NOMO-1 (cell line): ENCODE data around the gene ARHGAP36.

Experiments
- DNase-seq, 2 experiments: peaks; one replicate each; lab custom pipeline; 2025; ENCODE audit not compliant: unreplicated experiment in 2 of 2; lab: John Stamatoyannopoulos, UW

ARHGAP36 gene, protein sequence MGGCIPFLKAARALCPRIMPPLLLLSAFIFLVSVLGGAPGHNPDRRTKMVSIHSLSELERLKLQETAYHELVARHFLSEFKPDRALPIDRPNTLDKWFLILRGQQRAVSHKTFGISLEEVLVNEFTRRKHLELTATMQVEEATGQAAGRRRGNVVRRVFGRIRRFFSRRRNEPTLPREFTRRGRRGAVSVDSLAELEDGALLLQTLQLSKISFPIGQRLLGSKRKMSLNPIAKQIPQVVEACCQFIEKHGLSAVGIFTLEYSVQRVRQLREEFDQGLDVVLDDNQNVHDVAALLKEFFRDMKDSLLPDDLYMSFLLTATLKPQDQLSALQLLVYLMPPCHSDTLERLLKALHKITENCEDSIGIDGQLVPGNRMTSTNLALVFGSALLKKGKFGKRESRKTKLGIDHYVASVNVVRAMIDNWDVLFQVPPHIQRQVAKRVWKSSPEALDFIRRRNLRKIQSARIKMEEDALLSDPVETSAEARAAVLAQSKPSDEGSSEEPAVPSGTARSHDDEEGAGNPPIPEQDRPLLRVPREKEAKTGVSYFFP

DNA sequence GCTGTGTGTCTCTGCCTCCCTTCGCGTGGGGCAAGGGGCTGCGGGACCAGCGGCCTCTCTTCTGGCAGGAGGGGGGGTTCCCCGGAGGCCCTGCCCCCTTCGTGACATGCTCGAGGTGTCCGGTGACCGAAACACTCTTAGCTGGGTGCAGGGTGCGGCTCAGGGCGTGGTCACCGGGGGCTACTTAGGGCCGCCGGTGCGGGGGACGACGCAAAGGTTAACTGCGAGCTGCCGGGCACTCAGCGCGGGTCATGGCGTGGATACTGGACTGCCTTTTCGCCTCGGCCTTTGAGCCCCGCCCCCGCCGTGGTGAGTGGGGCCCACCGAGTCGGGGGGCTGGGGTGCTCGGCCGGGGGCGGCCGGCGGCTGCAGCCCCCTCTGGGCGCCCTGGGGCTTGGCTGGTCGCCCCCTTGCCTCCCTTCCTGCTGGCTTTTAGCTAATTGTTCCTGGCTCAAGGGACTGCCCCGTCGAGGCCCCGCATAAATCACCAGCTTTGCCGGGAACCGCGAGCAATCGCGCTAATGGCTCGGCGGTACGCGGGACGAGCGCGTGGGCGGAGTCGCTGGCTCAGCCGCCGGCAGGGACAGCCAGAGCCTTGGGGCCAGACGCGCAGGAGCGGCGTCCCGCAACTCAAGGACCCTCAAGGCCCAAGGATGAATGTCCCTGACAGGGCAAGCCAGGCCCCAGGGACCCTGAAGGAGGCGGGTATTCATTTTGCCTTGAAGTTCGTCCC, at the start of gene ARHGAP36:
ARHGAP36 (plus strand) TSS at position 211 of the 733 bp plus-strand sequence. CDS start 23,320 bp downstream, outside the sequence.
- no peak for DNase-seq

DNA sequence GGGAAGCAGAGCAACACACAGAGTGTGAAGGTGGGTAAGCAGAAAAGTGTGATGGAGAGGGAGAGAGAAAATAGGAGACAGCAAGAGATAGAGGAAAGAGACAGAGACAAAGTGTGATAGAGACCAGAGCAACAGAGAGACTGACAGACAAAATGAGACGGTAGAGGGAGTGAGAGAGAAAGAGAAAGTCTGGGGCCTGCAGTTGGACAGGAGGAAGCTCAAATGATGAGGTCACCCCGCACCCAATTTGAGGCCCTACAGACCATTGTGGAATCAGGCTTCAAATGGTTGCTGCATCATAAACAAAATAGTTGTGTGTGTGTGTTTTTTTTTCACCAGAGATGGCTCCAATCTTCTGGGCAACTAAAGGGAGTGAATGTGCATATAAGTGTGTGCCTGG, 48.0 kb upstream of the ARHGAP36 start:
- DNase-seq, result no peak

DNA sequence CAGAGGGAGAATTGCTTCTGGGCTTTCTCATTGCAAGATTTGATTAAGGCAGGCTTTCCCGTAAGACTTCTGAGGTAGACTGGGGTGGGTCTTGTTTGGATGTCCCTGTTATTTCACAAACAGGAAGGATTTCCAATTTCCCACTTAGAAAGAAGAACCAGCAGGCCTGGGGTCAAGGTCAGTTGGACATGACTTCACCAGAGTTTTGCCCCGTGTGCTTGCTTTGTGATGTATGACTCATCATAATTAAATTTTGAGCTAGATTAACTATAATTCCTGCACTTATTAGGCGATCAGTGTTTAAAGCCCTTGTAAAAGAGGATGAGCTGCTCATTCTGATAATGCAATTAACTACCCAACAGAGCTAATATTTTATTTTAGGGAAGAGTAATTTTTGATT, 32.8 kb upstream of the ARHGAP36 start:
- DNase-seq, result no peak

DNA sequence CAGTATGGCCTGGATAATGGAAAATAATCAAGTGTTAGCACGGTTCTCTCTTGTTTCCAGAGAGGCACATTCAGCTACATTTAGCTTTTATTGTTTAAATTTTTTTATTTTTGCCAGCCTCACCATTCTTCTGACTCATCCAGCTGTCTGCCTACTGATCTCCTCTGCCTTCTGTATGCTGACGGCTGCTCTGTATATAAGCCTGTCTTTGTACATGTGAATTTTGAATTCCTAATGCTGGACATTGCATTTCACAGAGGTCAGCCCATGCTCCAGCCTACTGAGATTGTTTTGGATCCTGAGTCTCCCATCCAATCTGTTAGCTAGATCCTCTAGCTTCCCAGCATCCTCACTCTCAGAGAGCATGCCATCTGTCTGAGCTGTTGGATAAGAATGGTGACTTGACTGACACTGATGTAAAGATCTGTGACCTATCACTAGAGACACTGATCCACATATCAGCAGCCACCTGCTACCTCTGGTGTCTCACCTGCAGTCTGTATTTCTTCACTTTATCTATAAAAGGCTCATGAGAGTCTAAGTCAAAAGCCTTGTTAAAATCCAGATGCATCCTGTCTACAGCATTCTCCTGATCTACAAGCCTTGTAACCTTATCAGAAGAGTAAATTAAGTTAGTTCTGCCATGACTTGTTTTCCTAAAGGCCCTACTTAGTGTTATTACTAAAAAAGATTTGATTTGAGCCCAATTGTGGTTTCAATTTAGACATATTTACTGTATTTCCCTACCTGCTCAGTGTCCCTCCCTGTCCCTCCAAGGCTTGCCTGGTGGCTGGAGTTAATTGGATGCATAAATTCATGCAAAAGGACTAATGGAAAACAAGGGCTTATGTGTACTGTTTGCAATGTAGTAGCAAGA, 25.6 kb upstream of the ARHGAP36 start:
- no peak for DNase-seq

DNA sequence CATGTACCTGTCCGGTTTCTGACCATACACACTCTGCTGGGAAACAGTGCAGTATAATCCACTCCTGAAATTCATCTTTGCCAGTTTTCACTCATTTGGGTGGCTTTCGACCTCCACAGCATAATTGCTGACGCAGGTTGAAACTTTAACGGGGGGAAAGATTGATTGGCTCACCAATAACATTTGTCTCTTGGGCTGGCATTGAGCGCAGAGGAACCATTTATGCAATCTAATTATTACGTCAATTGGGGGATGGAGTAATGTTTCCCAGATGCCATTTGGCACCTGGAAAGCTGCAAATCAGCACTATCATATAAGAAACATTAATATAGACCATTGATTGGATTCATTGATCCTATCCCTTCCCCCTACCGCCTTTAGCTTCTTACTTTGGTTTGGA, 24.1 kb upstream of the ARHGAP36 start:
- no peak for DNase-seq

DNA sequence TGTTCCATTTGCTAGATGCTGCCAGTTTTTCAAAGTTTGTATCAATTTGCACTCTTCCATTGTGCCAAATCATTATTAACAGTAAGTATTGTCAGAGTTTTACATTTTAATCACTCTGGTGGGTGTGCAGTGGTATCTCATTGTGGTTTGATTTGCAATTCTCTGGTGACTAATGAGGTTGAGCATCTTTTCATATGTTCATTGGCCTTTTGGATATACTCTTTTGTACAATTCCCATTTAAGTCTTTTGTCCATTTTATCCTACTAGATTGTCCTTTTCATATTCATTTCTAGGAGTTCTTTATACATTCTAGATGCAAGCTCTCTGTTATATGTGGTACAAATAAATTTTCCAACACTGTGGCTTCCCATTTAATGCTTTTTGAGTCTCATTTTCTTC, 17.4 kb upstream of the ARHGAP36 start:
- no peak for DNase-seq

DNA sequence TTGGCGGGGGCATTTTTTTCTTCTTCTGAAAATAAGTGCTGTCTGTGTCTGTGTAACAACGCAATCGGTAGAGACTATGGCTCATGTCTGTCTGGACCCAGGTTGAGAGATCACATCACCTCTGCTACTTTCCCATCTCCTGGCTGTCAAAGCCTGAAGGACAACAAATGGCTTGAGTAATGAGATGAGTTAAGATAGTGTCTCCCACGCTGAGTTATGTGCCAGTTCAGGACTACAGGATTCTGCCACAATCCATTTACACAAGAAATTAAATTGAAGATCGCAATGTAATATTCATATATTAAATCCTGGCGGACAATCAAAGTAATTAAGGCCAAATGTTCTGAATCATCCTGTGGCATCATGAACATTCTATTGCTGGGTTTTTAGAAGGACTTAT, 16.5 kb upstream of the ARHGAP36 start:
- DNase-seq, result no peak

DNA sequence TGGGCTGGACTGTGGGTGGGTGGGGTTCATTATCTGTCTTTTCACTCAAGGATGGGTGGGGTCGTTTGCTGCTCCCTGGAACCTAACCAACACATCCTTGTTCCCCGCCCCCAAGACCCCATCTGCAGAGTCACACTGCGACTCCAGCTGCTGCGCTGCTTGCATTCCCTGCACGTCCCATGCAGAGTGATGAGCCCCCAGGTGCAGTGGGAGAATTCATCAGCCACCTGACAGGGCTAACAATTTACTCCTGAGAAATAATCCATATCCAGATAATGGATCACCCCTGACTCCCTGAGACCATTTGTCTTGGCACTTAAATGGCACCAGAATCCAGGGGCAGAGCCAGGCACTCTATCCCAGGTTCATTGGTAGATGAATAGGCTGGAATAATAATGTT, 12.4 kb upstream of the ARHGAP36 start:
- no peak for DNase-seq

DNA sequence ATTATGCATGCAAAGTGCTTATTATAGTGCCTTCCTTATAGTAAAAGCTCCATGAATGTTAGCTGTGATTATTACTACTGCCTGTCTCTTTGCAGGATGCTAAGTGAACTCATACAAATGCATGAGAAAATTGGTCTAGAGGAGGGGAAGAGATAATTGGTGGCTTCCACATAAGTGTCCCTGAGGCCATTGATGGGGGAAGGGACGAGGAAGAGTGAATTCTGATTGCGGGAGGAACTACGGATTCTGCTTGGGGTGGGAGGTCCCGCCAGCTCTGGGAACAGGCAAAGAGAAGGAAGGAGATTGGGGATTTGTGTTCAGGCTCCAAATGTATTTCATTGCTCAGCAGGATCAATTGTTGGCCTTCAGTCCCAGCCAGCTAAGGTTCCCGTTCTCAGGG, 11.6 kb upstream of the ARHGAP36 start:
- no peak for DNase-seq

DNA sequence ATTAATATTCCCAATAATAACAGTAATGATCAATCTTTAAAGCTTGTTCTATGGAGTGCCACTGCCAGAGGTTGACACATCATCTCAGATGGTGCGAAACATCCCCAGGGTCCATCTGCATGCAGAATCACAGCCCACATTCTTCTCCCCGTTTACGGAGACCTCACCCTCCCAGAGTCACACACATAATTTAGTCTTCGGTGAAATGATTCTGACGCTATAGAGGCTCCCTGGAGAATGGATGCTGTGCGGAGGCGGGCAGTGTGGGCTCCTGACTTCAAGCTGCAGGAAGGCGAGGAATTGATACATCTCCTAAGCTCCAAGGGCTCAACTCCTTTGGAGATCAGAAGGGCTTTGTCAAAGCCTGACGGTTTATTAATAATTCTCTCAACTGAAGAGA, 11.0 kb upstream of the ARHGAP36 start:
- DNase-seq, result no peak

DNA sequence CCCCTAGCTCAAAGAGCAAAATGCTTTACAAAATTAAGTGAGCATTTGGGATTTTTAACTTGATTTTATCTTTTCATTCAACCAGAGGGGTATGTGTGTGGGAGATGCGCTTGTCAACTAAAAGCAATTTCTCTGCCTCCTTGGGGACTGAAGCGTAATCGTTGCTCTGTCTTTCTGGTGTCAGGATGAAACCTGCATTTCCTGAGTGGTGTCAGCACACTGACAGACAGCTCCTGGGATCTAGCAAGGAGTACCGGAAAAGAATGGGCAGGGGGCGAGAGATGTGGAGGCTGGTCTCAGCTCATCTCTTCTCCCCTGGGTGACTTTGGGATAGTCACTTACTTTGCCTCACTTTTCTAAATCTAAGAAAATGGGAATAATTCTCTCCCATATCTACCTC, 5.1 kb upstream of the ARHGAP36 start:
- DNase-seq, result no peak

DNA sequence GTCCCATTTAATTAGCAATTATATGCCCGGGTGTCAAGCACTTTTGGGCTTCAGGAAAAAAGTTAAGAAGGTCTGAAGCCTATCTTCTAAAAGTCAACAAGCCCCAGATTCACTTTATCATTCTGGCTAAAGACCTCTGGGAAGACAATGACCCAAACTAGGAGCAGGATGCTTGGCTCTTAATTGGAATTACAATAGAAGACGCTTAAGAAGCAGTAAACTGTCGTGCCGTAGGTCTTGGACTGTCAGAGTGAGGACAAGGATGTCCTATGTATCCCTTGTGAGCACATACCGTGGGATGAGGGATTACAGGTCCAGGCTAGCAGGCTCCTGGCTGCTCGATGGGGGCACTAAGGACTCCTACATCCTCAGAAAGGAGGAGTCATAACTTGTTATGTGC, 3.2 kb upstream of the ARHGAP36 start:
- DNase-seq, result no peak

DNA sequence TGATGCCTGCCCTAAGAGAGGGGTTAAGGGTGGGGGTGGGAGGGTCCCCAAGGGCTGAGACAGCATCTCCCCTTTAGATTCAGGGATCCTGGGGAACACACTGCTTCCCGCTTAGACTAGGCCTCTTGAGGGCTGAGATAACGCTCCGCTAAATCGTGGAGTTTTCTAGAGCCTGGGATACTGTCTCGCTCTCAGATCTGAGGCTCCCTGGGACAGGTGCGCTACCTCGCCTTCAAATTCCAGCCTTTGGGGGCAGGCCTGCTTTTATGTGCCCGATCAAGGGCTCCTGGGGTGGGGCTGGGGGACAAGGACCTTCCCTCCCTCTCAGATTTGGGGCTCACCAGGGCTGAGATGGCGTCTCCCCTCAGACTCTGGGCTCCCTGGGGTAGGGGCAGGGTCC, 440 bp upstream of the ARHGAP36 start:
- no peak for DNase-seq

DNA sequence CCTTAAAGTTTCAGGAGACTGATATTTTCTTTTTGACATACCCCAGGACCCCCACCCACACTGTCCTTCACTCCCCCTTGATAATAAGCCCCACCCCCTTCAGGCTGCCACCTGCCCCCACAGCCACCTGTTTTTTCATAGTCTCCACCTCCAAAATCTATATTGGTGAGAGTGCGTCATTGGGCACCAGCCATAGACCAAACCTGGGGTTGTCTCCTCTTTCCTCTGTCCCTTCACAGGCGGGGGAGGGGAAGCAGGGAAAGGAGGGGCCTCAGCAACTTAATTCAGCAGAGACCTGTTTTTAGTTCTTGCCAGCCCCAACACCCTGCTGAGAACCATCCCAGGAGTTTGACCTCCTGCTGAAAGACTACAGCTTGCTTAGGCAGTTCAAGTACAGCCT, 1.1 kb downstream of the ARHGAP36 start:
- DNase-seq, result no peak

DNA sequence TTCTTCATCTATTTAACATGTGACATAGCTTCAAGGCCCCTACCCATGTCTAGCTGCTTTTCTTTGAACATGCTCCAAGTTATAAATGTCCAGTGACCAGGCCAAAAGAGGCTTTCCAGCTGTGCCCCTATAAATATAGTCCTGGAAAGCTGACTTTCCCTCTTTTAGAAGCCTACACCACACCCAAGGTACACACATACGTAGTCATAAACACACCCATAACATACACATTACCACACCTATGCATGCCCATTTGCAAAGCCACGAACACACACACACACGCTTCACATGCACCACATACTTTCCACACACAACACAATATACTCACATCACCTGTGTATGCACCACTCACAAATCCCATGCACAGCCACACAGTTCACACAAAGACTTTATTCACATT, 2.0 kb downstream of the ARHGAP36 start:
- no peak for DNase-seq

DNA sequence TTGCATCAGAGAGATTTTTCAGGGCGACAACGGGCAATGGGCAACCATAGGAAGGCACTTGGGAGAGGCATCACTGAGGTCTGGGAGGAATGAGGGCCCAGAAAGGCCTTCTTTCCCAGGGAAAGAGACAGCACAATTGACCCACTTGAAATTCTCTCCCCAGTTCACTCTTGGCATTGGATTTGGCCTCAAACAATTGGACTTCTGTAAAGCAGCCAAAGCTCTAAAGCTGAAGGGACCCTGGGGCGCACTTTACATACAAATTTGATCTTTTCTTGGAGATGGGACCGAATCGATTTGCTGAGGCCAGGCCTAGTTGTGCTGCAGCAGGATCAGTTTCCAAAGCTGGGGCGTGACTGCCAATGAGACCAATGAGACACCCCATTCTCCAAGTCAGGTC, 3.2 kb downstream of the ARHGAP36 start:
- DNase-seq, result no peak

DNA sequence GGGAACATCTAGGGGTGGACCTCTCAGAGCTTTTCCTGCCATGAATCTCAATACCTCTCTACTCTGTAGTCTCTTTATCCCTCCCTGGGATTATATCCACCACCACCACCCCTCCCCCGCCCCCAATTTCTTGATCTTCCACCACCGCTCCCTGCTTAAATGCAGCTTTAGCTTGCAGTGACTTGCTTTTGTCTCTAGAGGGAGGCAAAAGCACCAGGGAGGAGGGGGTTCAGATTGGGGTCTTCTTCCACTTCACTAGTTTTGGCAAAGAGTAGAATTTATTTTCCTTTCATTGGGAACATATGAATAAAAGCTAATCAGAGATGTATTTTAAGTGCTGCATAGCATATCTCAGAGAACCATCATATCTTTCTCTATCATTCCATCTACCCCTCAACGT, 5.5 kb downstream of the ARHGAP36 start:
- no peak for DNase-seq

DNA sequence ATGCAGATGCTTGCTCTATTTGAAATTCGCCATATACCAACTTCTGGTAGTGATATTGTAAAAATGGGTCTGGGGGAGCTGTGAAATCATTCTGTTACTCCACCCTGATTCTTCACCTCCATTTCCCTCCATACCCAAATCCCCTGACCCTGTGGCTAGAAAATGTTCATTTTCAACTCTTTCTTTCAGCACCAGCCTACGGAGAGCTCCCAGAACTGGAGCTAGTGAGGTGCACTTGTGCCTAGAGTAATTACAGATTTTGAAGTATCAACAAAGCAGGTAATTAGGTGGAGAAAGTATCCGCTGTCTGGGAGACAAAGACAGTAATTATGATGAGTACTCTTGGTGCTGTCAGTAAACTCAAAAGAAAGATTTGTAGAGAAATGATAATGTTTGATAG, 8.1 kb downstream of the ARHGAP36 start:
- no peak for DNase-seq

DNA sequence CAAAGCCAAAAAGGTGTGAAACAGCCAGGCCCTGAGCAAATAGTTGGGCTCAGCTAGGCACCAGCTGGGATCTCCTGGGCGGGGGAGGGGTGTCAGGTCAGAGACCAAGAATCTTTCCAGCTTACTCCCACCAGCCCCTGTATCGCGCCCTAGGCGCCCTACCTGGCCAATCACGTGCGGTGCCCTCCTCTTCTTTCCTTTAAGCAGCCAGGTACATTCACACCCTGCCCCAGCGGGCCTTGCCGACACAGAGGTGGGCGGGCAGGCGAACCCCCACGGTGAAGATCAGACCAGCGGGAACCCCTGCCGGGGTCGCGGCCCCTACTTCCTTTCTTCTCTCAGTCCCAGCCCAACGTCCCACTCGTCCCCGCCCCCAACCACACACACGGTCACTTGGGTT, 9.1 kb downstream of the ARHGAP36 start:
- DNase-seq, result no peak

DNA sequence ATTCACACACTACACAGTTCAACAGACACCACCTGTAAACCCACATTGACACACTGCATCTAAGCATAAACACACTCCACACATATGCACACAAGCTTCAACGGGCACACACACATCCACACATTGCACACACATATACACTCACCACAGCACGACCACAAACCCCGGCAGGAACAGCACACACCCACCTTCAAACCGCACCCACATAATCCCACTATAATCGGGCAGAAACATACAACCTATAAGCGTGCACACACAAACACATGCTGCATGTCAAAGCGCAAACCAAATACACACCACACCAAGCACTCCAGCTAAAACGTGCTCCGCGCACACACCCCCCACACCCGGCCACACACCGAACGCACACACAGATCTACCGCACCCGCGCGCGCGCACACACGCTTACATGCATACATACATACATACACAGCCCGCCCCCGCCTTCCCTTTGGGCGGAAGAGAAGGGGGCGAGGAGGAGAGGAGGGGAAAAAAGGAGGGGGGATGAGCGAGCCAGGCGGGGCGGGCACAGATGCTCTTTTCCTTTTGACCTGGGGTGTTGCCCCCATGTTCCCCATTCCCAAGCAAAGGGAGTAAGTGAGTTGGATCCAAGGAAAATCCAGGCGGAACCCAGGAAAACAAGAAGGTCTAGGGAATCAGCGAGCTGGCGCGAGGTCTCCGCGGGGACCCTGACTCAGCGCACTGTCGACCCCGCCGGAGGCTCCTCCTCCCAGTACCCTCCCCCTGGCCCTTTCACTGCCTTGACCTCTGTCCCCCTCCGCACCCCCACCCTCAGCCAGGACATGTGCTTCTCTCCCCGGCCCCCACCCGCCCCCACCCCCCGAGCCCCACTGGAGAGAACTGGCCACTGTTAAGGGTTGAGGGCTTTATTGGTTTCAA, 9.9 kb downstream of the ARHGAP36 start:
- no peak for DNase-seq
